GM06990 (cell line): ENCODE data around the gene GART.
"Not testable (repeated sequence)": the region's sequence is repeated elsewhere in the genome, so short reads cannot be mapped to it uniquely, and the experiment has no call there.

ENCODE experiments used
- DNase-seq: peaks from one replicate; pipeline ENCODE4 v3.0.0-alpha.2; 2011; ENCODE audit not compliant: insufficient read length; ENCODE audit errors: extremely low read depth
- H3K27me3 ChIP-seq: replicated peaks from 2 replicates; pipeline ENCODE4 v1.6.0; 2011; ENCODE audit warnings: low read length; ENCODE audit not compliant: control insufficient read depth, insufficient read depth
- H3K36me3 ChIP-seq: 2 replicates; pipeline ENCODE4 v1.5.1; 2011; ENCODE audit warnings: low read length; ENCODE audit not compliant: control insufficient read depth, insufficient read depth
- H3K4me3 ChIP-seq: replicated peaks from 2 replicates; pipeline ENCODE4 v1.5.1; 2011; ENCODE audit warnings: low read depth, mild to moderate bottlenecking, control low read depth, low read length
- CTCF ChIP-seq: IDR thresholded peaks from 2 replicates; pipeline ENCODE4 v1.5.1; 2011; ENCODE audit warnings: low read length, control low read depth, mild to moderate bottlenecking, inconsistent platforms; ENCODE audit not compliant: insufficient read depth, poor library complexity, severe bottlenecking

The GART gene

GRCh38 chr21:33514229-33514628, 27.7 kb downstream of the GART start:
- Histone ChIP-seq H3K4me3 (no peak overlapping the region), H3K36me3 (peaks cover 12% of the 10 kb centered on the region), H3K27me3 (no peaks in the 10 kb centered on the region)
- TF ChIP-seq CTCF: no peak
- DNase-seq: no peak

- Histone ChIP-seq H3K27me3 (no peaks in the 10 kb centered on the region), H3K36me3 (peaks cover 13% of the 10 kb centered on the region), H3K4me3 (no peak overlapping the region)
- no peak for TF ChIP-seq CTCF
- no peak for DNase-seq
Observed at GRCh38 chr21:33512481-33512880, 29.4 kb downstream of the GART start.

GRCh38 chr21:33511639-33512038, 30.3 kb downstream of the GART start:
- no peak overlapping the region for H3K4me3 ChIP-seq
- DNase-seq: no peak
- TF ChIP-seq CTCF: no peak
- H3K27me3 ChIP-seq: no peaks in the 10 kb centered on the region
- H3K36me3 ChIP-seq: peaks cover 11% of the 10 kb centered on the region

- H3K27me3 ChIP-seq: no peaks in the 10 kb centered on the region
- H3K4me3 ChIP-seq: no peak overlapping the region
- TF ChIP-seq CTCF: no peak
- DNase-seq: no peak
- H3K36me3 ChIP-seq: peaks cover 13% of the 10 kb centered on the region
Observed at GRCh38 chr21:33510826-33511225, 31.1 kb downstream of the GART start.

- H3K36me3 ChIP-seq: peaks cover 14% of the 10 kb centered on the region
- H3K27me3 ChIP-seq, DNase-seq, H3K4me3 ChIP-seq: not testable (repeated sequence)
Observed at GRCh38 chr21:33507003-33507402, 34.9 kb downstream of the GART start.

- DNase-seq: no peak
- TF ChIP-seq CTCF: no peak
- Histone ChIP-seq H3K4me3 (no peak overlapping the region), H3K27me3 (no peaks in the 10 kb centered on the region), H3K36me3 (peaks cover 11% of the 10 kb centered on the region)
Observed at GRCh38 chr21:33505833-33506232, 36.1 kb downstream of the GART start.
